ENCODE data around the gene FTO. TPM values are rescaled to one million over a fixed set of nuclear protein-coding genes. Genes with fewer than 3 reads are reported as not detected.
"Not testable (repeated sequence)": the region's sequence is repeated elsewhere in the genome, so short reads cannot be mapped to it uniquely, and the experiment has no call there.

FTO gene
- polyA plus RNA-seq, 1 donor: 53.4 TPM

DNA sequence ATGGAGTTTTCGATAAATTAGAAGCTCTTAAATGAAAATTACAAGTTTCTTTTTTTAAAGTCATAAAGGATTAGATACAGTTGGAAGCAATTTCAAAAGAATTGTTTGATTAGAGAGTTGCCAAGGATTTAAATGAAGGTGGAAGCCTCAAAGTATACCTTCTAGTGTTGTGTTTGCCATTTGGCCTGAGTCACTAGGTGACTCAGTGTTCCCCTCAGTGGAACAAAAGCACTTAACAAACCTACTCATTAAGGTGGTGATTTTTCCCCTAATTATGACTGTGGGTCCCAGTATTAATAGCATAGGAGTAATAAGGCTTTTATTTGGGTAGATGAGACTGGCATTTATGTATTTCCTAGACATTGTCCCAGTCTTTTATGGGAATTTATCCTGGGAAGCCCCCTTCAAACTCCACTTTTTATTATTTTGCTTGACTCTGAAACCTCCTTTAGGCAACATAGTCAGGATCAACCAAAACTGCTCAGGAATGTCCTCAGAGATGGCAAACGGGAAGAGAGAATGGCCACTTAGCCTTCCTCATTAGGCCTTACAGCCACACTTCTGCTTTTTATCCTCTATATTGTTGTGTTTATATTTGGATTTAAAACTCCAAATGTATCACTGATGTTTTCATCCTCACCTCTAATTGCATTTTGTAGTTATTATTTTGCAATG lies 161.0 kb downstream of the FTO start:
- no peak for DNase-seq (ENCODE audit: low read depth)

GRCh38 chr16:53865494-53865863 lies 161.5 kb downstream of the FTO start:
- DNase-seq (ENCODE audit: low read depth): no peak

GRCh38 chr16:53866520-53866919 lies 162.6 kb downstream of the FTO start:
- DNase-seq (ENCODE audit: low read depth): no peak

DNA sequence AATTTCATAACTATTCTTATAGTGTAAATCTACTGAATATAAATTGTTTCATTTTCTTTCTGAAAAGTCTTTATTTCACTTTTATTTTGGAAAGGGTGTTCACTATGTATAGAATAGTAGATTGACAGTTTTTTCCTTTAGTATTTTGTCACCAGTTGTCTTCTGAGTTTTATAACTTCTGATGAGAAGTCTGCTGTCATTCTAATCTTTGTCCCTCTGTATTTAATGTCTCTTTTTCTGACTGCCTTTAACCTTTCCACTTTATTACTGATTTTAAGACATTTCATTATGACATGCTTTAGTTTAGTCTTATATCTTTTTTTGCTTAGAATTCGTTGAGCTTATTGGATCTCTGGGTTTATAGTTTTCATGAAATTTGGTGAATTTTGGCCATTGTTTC lies 166.9 kb downstream of the FTO start:
- DNase-seq (ENCODE audit: low read depth): no peak

DNA sequence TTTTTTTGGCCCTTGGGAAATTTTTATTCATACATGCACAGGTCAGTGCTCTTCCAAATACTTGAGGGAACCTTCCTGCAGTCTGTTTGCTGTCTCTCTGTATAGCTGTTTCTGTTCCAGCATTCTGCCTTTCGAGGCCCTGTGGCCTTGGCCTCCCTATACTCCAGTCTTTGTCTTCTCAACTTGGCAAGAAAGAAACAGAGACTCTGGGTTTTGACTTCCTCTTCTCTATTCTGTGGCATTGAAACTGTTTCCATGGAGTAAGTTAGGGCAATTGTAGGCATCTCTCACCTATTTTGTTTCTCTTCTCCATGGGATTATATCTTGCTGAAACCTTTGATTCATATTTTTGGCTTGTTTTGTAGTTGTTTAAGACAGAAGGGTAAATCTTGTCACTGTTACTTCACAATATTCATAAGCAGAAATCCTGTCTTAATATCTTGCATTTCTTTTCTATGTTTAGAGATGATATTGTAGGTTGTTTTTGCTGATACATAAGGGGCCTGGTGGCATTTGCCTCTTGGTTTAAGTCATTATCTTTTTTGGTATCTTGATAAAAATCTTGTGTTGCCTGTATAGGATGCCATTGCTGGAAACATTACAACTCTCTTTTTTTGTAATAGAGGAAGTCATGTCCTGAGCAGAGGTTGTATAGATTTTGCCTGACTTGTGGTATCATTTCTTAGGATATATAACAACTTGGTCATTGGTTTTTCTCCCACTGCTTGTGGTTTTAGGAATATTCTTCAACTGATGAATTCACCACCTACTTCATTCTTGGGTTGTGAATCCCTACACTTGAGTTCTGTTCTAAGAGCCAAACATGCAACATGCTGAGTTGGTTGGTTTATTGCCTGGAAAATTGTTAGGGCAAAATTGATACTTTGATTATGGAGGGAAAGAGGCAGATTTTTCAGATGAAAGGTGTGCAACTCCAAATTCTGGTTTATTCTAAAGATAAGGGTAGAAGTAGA lies 168.6 kb downstream of the FTO start:
- no peak for DNase-seq (ENCODE audit: low read depth)

DNA sequence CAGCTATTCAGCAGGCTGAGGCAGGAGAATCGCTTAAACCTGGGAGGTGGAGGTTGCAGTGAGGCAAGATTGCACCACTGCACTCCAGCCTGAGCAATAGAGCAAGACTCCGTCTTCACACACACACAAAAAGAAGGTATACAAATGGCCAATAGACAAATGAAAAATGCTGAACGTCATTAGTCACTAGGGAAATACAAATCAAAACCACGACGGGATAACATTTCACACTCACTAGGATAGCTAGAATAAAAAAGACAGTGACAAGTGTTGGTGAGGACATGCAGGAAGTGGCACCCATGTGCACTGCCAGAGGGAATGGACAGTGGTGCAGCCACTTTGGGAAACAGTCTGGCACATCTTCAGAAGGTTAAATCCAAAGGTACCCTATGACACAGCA lies 172.9 kb downstream of the FTO start:
- no peak for DNase-seq (ENCODE audit: low read depth)

DNA sequence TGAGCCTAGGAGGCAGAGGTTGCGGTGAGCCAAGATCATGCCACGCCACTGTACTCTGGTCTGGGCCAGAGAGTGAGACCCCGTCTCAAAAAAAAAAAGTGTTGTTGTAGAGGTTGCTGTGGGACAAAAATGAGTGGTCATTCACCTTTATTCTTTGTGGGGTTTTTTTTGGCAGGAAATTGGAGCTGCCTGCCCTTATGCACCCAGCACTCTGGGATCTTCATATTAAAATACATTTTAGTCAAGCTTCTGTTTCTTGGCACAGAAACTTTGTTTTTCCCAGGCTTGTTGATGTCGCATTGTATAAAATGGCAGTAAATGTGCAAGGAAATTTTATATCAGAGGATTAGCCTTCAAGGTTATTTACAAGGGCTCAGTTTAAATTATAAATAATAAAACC lies 174.3 kb downstream of the FTO start:
- DNase-seq (ENCODE audit: low read depth): no peak

DNA sequence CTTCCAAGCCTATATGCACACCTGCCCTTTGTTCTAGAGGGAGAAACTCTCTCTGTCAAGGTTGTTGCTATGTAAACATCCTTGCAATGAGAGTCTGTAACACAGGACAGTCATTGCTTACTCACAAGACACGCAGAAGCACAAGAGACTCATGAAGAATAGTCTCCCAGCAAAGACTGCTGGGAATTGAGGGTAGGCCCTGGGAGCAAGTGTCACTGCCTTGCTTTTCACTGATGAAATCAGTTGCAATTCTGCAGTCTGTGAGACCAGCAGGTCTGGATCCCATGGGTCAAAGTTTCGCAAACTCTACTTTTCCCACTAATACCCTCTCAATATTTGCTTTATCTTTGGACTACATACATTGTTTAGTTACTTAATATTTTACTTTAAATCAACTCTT lies 177.4 kb downstream of the FTO start:
- DNase-seq (ENCODE audit: low read depth): no peak

GRCh38 chr16:53882310-53882709 lies 178.4 kb downstream of the FTO start:
- no peak for DNase-seq (ENCODE audit: low read depth)

GRCh38 chr16:53884748-53885147 lies 180.8 kb downstream of the FTO start:
- no peak for DNase-seq (ENCODE audit: low read depth)

DNA sequence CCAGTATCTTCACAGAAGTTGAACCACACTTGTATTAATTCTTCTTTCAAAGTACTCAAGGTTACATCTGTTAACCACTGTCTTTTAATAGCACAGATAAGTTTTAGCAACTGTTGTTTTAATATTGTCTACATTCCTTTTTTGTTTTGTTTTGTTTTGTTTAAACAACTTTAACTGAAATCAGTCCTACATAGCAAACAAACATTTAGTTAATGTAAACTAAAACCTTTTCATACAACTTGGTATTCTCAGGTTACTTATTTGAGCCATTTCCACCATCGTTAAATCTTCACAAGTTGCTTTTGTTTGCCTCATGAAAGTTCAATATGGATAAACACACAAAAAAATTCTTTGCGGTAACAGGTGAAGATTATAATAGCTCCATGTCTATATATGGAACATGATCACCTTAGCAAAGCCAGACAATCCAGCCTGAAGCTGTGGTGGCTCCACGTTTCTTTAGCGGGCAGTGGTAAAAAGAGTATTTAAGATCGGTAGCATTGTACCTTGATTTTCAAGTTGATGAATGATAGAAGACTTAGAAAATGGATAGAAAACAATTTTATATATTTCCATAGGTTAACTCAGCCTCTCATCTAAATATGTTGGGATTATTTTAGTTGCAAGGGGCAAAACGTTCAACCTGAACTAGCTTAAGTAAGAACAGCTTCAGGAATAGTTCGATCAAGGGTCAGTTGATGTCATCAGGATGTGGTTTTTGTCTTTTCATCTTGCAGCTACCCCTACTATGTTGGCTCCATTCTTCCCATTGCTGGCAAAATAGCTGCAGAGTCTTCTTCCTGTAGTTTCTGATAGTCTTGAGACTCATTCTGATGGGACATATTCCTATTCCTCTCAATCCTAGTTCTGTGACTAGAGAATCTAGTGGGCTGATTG lies 182.8 kb downstream of the FTO start:
- no peak for DNase-seq (ENCODE audit: low read depth)

GRCh38 chr16:53888222-53888621 lies 184.3 kb downstream of the FTO start:
- DNase-seq (ENCODE audit: low read depth): no peak

DNA sequence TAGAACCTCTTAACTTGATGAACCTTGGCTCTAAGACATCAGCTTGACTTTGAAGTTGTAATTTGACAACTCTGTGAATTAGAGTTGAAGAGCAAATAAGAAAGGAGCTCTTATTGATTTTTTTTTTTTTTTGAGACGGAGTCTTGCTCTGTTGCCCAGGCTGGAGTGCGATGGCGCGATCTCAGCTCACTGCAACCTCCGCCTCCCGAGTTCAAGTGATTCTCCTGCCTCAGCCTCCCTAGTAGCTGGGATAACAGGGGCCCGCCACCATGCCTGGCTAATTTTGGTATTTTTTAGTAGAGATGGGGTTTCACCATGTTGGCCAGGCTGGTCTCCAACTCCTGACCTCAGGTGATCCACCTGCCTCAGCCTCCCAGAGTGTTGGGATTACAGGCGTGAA lies 186.9 kb downstream of the FTO start:
- not testable (repeated sequence) for DNase-seq (ENCODE audit: low read depth)

DNA sequence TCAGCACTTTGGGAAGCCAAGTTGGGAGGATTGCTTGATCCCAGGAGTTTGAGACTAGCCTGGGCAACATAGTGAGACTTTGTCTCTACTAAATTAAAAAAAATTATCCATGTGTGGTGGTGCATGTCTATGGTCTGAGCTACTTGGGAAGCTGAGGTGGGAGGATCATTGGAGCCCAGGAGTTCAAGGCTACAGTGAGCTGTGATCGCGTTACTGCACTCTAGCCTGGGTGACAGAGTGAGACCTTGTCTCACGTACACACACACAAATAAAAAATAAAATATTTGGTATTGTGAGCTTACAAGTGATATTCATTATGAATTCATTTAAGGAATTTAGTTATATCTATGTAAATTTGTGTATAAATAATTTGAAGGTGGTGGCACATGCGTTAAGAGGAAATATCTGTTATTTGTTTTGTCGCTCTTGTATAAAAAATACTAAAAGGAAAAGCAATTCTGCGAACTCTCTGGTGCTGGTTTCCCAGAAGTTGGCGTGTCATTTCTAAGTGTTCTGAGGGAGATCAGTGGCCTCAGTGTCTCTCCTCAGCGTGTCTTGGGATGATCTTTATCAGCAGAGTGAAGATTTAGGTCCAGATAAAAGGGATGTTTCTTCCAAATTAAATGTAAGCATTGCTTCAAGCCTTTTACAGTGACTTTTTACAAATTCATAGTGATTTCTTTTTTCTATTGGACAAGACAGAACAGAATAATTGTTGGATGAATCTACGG lies 187.6 kb downstream of the FTO start:
- no peak for DNase-seq (ENCODE audit: low read depth)

DNA sequence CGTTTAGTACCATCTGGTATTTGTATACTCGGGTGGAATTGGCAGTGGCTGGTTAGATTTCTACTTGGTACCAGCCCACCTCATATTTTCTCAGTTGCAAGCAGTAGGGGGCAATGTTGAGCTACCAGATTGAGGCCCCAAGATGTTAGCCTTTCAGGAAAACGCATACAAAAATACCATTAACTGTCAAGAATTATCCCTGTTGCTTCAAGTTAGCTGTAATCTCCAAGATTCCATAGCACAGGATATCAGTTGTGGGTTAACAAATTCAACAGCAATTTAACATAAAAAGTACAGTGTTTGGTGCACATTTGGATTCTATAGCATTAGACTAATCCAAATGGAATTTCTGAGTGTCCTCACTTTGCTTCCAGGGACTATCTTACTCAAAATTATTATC lies 188.2 kb downstream of the FTO start:
- no peak for DNase-seq (ENCODE audit: low read depth)

- DNase-seq (ENCODE audit: low read depth): no peak
These were observed 189.9 kb downstream of the FTO start for GRCh38 chr16:53893731-53894435.

- DNase-seq (ENCODE audit: low read depth): no peak
These were observed 190.7 kb downstream of the FTO start for GRCh38 chr16:53894686-53895085.

- no peak for DNase-seq (ENCODE audit: low read depth)
These were observed 191.5 kb downstream of the FTO start for GRCh38 chr16:53895433-53895832.

GRCh38 chr16:53895851-53896250 lies 191.9 kb downstream of the FTO start:
- DNase-seq (ENCODE audit: low read depth): no peak

GRCh38 chr16:53896722-53897121 lies 192.8 kb downstream of the FTO start:
- DNase-seq (ENCODE audit: low read depth): peak; percentile 58

GRCh38 chr16:53898993-53899392 lies 195.0 kb downstream of the FTO start:
- no peak for DNase-seq (ENCODE audit: low read depth)
